CD4-positive, alpha-beta T cell treated with Interleukin-6 for 4 hours (primary cell): Measurements from ENCODE around the gene DMD.

Source experiments
- DNase-seq: peaks from one replicate; pipeline ENCODE4 v3.0.0-alpha.2; 2020; ENCODE audit warnings: mixed read lengths

Gene DMD

GRCh38 chrX:31132821-31133241, 2078.5 kb downstream of the DMD start:
- DNase-seq: no peak

GRCh38 chrX:31130457-31131220, 2080.7 kb downstream of the DMD start:
- DNase-seq: no peak

- no peak for DNase-seq
These were observed 2082.5 kb downstream of the DMD start for GRCh38 chrX:31128855-31129254.

- no peak for DNase-seq
These were observed 2083.6 kb downstream of the DMD start for GRCh38 chrX:31127716-31128115.

- DNase-seq: no peak
These were observed 2085.1 kb downstream of the DMD start for GRCh38 chrX:31126205-31126604.

- no peak for DNase-seq
These were observed 2086.8 kb downstream of the DMD start for GRCh38 chrX:31124536-31124935.

GRCh38 chrX:31123335-31123734, 2088.0 kb downstream of the DMD start:
- no peak for DNase-seq

- DNase-seq: no peak
These were observed 2094.1 kb downstream of the DMD start for GRCh38 chrX:31117266-31117665.

GRCh38 chrX:31115398-31115797, 2096.0 kb downstream of the DMD start:
- no peak for DNase-seq

GRCh38 chrX:31114858-31115257, 2096.5 kb downstream of the DMD start:
- no peak for DNase-seq

GRCh38 chrX:31112226-31112999, 2098.9 kb downstream of the DMD start:
- DNase-seq: no peak

GRCh38 chrX:31110657-31111056, 2100.7 kb downstream of the DMD start:
- no peak for DNase-seq

GRCh38 chrX:31099536-31100090, 2111.7 kb downstream of the DMD start:
- no peak for DNase-seq

GRCh38 chrX:31098079-31098478, 2113.3 kb downstream of the DMD start:
- no peak for DNase-seq

- no peak for DNase-seq
These were observed 2117.7 kb downstream of the DMD start for GRCh38 chrX:31093639-31093975.

- DNase-seq: no peak
These were observed 2118.2 kb downstream of the DMD start for GRCh38 chrX:31092970-31093638.

GRCh38 chrX:31092476-31092875, 2118.9 kb downstream of the DMD start:
- DNase-seq: no peak

- no peak for DNase-seq
These were observed 2119.5 kb downstream of the DMD start for GRCh38 chrX:31091819-31092218.

- no peak for DNase-seq
These were observed 2136.8 kb downstream of the DMD start for GRCh38 chrX:31074522-31074921.

- DNase-seq: no peak
These were observed 2139.6 kb downstream of the DMD start, which contains the start of gene FTHL17 for GRCh38 chrX:31071725-31072124. TSS of gene FTHL17 (minus strand) at chrX:31072041. CDS start at chrX:31071953, 88 bp downstream.

- DNase-seq: no peak
These were observed 2140.1 kb downstream of the DMD start for GRCh38 chrX:31071262-31071661.

- DNase-seq: no peak
These were observed 2141.3 kb downstream of the DMD start for GRCh38 chrX:31070057-31070468.
